CD4-positive, alpha-beta T cell treated with Interleukin-17A for 1 hour (primary cell): ENCODE results near the gene GCNT2.
"Not testable (repeated sequence)": the region's sequence is repeated elsewhere in the genome, so short reads cannot be mapped to it uniquely, and the experiment has no call there.

ENCODE experiments used
- DNase-seq: peaks from one replicate; pipeline ENCODE4 v3.0.0-alpha.2; 2020

Gene GCNT2

GRCh38 chr6:10583509-10583901 lies 62.4 kb downstream of the GCNT2 start:
- DNase-seq: no peak

DNA sequence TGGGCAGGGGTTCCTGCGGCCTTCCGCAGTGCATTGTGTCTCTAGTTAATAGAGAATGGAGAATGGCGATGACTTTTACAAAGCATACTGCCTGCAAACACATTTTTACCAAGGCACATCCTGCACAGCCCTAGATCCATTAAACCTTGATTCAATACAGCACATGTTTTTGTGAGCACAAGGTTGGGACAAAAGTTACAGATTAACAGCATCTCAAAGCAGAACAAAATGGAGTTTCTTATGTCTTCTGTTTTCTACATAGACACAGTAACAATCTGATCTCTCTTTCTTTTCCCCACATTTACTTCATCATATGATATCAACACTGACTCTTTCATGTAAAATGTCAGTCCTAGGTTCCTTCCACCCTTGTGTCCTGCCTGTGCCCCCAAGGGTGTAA lies 63.5 kb downstream of the GCNT2 start:
- DNase-seq: no peak

DNA sequence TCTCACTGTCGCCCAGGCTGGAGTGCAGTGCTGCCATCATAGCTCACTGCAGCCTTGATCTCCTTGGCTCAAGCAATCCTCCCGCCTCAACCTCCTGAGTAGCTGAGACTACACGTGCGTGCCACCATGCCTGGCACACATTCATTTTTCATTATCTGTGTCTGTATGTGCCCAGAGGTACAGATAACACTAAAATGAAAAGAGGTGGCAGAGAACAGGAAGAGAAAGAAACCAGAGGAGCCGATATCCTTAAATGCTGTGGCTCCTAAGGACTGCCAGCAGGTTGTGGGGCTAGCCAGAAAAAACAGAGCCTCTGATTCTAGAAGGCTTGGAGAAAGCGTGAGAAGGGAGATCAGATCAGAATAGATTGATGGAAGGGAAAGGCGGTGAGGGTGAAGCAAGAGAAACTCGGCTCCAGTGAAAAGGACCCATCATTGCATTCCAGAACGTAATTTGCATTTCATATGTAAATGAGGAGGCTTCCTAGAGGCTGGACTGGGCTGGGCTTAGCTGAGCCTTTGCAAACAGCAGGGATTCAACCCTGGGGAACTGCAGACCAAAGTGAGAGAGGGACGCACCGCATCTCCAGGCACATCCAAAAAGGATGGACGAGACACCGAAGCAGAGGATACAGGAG lies 64.2 kb downstream of the GCNT2 start:
- no peak for DNase-seq

- no peak for DNase-seq
These were observed 65.2 kb downstream of the GCNT2 start for GRCh38 chr6:10586302-10586701.

DNA sequence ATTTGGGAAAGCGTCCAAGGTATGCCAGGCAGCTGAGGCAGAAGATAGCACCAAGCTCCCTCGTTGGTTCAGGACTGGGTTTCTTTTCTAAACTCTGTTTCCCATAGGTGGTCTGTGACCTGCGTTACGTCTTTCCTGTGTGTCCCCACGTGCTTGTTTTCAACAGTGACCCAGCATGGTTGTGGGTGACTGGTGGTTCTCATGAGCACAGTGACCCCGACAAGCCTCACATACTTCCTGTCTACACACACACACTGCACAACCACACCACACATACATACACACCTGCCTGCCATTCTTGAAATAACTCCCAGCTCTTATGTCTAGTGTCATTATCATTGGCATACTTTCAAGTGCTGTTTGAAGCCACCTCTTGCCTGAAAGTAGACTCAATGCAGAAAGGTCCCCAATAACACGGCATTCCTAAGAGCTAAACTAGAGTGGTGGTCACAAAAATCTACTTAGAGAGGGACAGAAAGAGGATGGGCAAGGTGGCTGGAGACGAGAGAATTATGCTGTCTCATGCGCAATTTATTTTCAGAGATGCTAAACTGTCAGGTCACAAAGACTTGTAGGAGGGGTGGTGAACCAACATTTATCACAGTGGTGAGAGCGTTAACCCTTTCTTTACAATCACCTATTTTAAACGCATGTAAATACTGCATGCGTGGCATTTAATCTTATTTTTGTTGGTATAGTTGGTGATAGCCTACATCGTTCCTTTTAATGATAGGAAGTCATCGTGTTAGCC lies 66.7 kb downstream of the GCNT2 start:
- no peak for DNase-seq

DNA sequence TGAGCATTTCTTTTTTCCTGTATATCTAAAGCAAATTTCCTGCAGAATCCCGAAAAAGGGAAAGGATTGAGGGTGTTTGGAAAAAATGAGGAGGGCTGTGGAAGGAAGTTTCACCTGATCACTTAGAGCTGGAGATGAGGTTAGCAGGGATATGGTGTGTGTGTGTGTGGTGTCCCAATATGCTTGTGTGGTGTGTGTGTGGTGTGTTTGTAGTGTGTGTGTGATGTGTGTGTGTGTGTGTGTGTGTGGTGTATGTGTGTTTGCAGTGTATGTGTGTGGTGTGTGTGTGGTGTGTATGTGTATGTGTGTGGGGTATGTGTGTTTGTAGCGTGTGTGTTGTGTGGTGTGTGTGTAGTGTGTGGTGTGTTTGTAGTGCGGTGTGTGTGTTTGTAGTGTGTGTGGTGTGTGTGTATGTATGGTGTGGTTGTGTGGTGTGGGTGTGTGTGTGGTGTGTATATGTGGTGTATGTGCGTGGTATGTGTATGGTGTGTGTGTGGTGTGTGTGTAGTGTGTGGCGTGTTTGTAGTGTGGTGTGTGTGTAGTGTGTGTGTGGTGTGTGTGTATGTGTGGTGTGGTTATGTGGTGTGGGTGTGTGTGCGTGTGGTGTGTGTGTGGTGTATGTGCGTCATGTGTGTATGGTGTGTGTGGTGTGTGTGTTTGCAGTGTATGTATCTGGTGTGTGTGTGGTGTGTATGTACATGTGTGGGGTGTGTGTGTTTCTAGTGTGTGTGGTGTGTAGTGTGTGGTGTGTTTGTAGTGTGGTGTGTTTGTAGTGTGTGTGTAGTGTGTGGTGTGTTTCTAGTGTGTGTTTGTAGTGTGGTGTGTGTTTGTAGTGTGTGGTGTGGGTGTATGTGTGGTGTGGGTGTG lies 67.6 kb downstream of the GCNT2 start:
- DNase-seq: no peak

DNA sequence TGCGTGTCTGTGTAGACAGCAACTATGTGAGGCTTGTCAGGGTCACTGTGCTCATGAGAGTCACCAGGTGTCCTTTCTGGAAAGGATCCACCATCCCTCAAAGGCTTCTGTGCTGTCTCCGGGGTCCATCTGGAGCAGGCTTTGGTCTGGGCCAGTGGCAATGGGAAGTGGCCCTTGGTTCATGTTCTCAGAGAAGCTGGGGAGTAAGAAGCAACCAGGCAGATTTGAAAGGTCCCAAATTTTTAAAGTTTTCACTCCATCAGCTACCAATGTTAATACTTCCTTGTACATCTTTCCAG lies 68.2 kb downstream of the GCNT2 start:
- no peak for DNase-seq

DNA sequence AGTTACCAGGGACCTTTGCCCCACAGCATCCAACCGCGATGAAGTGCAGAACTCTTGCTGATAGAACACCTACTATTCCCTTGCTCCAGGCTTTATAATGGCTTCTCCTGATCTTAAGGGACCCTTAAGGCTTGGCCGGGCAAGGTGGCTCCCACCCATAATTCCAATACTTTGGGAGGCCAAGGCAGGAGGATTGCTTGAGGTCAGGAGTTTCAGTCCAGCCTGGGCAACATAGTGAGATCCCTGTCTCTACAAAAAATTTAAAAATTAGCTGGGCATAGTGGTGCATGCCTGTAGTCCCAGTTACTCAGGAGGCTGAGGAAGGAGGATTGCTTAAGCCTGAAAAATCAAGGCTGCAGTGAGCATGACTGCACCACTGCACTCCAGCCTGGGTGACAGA lies 68.8 kb downstream of the GCNT2 start:
- no peak for DNase-seq

GRCh38 chr6:10591422-10592160 lies 70.4 kb downstream of the GCNT2 start:
- no peak for DNase-seq

DNA sequence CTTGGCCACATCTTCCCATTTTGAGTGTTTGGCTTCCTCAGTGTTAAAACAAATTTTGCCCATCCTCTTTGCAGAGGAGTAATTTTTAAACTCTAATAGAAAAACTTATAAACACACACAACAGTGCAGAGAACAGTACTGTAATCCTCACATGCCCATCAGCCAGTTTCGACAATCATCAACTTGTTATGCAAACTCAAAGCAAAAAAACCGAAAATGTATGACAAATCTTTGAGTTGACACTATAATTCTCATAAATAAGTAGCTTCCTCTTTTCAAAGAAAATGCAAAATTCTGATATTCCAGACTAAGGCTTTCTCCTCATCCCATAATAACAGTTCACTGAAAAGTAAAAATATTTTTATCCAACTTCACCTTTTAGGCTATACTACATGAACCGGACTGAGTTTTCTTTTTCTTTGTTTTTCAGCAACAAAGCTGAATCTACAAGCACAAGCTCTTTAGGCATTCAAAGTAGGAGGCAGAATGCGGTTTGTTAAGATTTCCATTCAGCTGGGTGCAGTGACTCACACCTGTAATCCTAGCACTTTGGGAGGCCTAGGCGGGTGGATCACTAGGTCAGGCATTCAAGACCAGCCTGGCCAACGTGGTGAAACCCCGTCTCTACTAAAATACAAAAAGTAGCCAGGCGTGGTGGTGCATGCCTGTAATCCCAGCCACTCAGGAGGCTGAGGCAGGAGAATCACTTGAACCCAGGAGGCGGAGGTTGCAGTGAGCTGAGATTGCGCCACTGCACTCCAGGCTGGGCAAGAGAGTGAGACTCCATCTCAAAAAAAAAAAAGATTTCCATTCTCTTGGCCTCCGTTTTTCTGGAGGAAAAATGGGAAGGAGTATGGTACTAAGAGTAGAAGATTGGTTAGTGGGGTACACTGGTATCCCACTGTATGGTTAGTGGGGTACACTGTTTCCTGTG lies 74.8 kb downstream of the GCNT2 start:
- no peak for DNase-seq

DNA sequence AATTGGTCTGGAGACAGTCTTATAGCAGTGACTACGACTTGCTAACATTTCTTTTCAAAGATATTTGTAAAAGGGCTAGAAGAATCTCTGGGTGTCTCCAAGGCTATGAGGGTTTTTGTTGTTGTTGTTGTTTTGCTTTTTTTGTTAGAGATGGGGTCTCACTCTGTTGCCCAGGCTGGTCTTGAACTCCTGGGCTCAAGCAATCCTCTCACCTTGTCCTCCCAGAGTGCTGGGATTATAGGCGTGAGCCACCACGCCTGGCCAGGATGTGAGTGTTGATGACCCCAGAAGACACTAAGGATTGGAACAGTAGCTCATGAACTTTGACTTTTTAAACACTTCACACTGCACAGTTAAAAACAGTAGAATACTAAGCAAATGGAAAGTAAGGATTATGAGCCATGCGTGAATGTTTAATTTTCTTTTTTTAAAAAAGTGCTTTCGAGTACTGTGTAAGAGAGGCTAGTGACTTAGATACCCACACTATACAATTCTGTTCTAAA lies 76.4 kb downstream of the GCNT2 start:
- no peak for DNase-seq

DNA sequence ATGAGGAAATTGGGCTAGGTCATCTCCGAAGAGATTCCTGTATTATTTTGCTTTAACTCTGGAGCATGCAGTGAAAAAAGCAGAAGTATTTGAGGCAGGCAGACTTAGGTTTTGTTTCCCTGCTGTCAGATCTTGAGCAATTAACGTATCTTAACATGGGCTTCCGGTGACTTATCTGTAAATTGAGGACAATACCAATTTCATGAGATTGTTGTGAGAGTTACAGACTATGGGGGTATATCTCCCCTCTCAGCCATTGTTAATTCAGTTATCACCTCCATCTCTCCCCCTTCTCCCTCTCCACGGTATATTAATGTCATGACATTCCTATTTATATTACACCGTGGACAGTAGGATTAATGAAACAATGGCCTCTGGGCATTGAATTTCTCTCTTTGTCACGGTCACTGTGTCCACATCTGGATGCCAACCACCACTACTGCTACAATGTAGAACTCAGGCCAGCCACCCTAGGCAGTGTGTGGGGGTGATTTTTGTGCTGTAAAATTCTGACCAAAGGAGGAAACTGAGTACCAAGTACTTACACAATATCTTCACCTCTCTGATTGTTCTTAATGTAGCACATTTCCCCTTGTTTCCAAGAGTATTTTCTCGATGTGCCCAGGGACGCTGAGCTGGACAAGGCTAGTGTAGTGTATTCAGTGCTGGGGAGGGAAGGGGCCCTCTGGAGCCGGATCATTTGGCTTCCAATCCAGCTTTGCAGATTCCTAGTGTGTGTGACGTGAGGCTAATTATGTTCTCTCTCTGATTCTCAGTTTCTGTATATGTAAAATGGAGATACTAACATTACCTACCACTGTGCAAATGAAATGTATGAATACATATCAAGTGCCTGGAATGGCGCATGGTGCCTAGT lies 77.2 kb downstream of the GCNT2 start:
- DNase-seq: no peak

DNA sequence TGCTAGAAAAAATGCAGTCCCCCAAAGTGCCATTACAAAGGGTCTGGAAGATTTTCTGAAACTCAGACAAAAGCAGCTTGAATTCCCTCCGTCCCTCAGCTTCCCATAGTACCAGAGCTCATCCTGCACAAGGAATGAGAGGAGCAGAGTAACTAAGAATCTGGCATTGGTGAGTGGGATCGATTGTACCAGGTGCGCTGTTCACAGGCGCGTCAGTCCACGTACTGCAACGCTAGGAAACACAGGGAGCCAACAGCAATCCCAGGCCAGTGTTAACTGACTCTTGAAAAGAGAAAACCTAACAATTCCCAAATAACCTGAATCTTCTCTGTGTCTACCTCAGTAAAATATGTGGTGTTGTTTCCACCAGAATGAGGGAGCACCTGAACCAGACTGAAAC lies 77.9 kb downstream of the GCNT2 start:
- no peak for DNase-seq

GRCh38 chr6:10600681-10601080 lies 79.5 kb downstream of the GCNT2 start:
- not testable (repeated sequence) for DNase-seq

- DNase-seq: peak; percentile 4
These were observed 82.1 kb downstream of the GCNT2 start for GRCh38 chr6:10603219-10603618.

DNA sequence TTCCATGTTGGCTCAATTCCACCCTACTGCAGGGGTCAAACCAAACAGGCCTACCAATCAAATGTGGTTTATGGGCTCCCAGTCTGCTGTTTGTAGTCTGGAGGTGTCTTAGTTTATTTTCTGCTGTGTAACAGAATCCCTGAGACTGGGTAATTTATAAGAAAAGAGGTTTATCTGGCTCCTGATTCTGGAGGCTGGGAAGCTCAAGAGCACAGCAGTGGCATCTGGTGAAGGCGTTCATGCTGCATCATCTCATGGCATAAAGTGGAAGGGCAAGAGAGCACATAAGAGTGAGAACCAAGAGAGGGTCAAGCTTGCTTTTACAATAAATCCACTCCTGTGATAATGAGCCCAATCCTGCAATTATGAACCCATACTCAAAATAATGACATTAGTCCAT lies 87.9 kb downstream of the GCNT2 start:
- DNase-seq: no peak

DNA sequence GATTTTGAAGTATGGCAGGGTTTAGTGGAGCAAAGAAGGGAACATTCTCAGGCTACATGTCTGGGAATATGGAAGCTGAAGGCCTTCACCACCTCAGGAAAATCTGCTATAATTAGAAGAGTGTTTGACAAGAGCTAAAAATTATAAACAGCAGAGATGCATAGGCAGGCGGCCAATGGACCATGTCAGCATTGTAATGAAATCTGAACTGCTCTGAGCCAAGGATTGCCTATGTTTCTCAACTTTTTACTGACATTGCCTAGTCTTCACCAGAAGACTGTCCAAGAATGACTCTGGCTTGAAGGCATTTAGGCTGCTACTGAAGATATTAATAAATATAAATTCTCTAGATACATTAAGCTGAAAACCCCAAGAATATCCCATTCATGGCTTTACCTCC lies 89.1 kb downstream of the GCNT2 start:
- DNase-seq: no peak

- DNase-seq: no peak
These were observed 91.0 kb downstream of the GCNT2 start for GRCh38 chr6:10612161-10612560.

GRCh38 chr6:10613077-10613476 lies 91.9 kb downstream of the GCNT2 start:
- no peak for DNase-seq

GRCh38 chr6:10613723-10614122 lies 92.6 kb downstream of the GCNT2 start:
- no peak for DNase-seq

DNA sequence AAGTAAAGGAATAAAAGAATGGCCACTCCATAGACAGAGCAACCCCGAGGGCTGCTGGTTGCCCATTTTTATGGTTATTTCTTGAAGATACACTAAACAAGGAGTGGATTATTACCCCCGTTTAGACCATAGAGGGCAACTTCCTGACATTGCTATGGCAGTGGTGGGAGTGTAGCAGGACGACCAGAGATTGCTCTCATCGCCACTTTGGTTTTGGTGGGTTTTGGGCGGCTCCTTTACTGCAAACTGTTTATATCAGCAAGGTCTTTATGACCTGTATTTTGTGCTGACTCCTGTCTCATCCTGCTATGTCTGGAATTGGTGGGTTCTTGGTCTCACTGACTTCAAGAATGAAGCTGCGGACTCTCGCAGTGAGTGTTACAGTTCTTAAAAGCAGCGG lies 94.5 kb downstream of the GCNT2 start:
- DNase-seq: no peak
